Natural killer cell (primary cell): ENCODE results near the gene TMEM255A. TPM values are rescaled to one million over a fixed set of nuclear protein-coding genes. Genes with fewer than 3 reads are reported as not detected.

Source experiments
- ATAC-seq, 3 donors: fragments of 150-1000 bp in 2 of 3; fragments of 200-7000 bp in 1 of 3; cut with Tn5 transposase; 1 replicate in 1 of 3; 2 replicates in 2 of 3; pipeline ENCODE4 v1.10.0; 2021; ENCODE audit warnings: mild to moderate bottlenecking in 2 of 3, moderate library complexity in 2 of 3
- DNase-seq, 2 donors: peaks; one replicate each; pipeline versions ENCODE4 v3.0.0 to v3.0.0-alpha.2; 2013 to 2021; ENCODE audit warnings: mixed read lengths in 1 of 2
- H3K27ac ChIP-seq: one replicate; pipeline ENCODE4 v1.5.1; 2013; ENCODE audit warnings: mild to moderate bottlenecking, low read length
- H3K27me3 ChIP-seq: one replicate; pipeline ENCODE4 v1.6.1; 2013; ENCODE audit warnings: low read length; ENCODE audit not compliant: control insufficient read depth, insufficient read depth
- H3K36me3 ChIP-seq: one replicate; pipeline ENCODE4 v1.6.1; 2013; ENCODE audit warnings: low read length; ENCODE audit not compliant: control insufficient read depth, insufficient read depth
- H3K4me1 ChIP-seq: one replicate; pipeline ENCODE4 v1.6.1; 2013; ENCODE audit warnings: low read length; ENCODE audit not compliant: control insufficient read depth, insufficient read depth
- H3K4me3 ChIP-seq: one replicate; pipeline ENCODE4 v1.5.1; 2013; ENCODE audit warnings: low read length
- H3K9me3 ChIP-seq: one replicate; pipeline ENCODE4 v1.6.1; 2013; ENCODE audit warnings: low read length; ENCODE audit not compliant: control insufficient read depth, insufficient read depth
- H3K27ac Mint-ChIP-seq, 2 donors: one replicate each; pipeline ENCODE4 v1.8.0; 2022; ENCODE audit warnings: mild to moderate bottlenecking in 2 of 2, mixed read lengths in 2 of 2, moderate library complexity in 1 of 2
- H3K27me3 Mint-ChIP-seq, 2 donors: one replicate each; pipeline ENCODE4 v1.8.0; 2022; ENCODE audit warnings: low read depth in 2 of 2, mixed read lengths in 2 of 2
- H3K36me3 Mint-ChIP-seq: one replicate; pipeline ENCODE4 v1.8.0; 2022; ENCODE audit warnings: mixed read lengths
- H3K4me1 Mint-ChIP-seq, 2 donors: one replicate each; pipeline ENCODE4 v1.8.0; 2022; ENCODE audit warnings: mixed read lengths in 2 of 2
- H3K4me3 Mint-ChIP-seq: one replicate; pipeline ENCODE4 v1.8.0; 2022; ENCODE audit warnings: mild to moderate bottlenecking, moderate library complexity, mixed read lengths
- H3K9me3 Mint-ChIP-seq, 2 donors: one replicate each; pipeline ENCODE4 v1.8.0; 2022; ENCODE audit warnings: mixed read lengths in 2 of 2
- CTCF ChIP-seq: fragments of 200-600 bp; IDR thresholded peaks from one replicate; pipeline ENCODE4 v1.8.0; 2022; ENCODE audit warnings: antibody characterized with exemption
- whole genome bisulfite sequencing: methylation state at CpG from one replicate; pipeline ENCODE4 v1.1.7; 2013; ENCODE audit warnings: missing lambda C conversion rate; ENCODE audit not compliant: insufficient coverage; 5-methylcytosine and 5-hydroxymethylcytosine counted together
- intact Hi-C: fragments of 100-400 bp; cut with micrococcal nuclease; formaldehyde crosslinking; loops from one replicate; pipeline ENCODE4 v1.14.2; 2022
- total RNA-seq, 4 donors: library from RNA; stranded (reverse); fragments of 120-200 nt in 1 of 4; gene quantifications; one replicate each; pipeline versions ENCODE4 v1.2.3 to v1.2.4, GENCODE V29; 2013 to 2022

TMEM255A gene
- total RNA-seq, 3 donors from 2014 or later (not counting 1 experiment from before 2014, with no cell fraction given): 0.66 to 1.5 (median 1.4) TPM

GRCh38 chrX:120264341-120264740 is 46.9 kb downstream of the TMEM255A start:
- Histone ChIP-seq H3K9me3 (no peaks in the 10 kb centered on the region), H3K36me3 (no peaks in the 10 kb centered on the region), H3K4me3 (no peak overlapping the region), H3K27me3 (no peaks in the 10 kb centered on the region), H3K4me1 (no peaks in the 10 kb centered on the region), H3K27ac (no peak overlapping the region)
- no peak for TF ChIP-seq CTCF
- intact Hi-C loops: no loop called here
- no peak for DNase-seq
- H3K9me3 Mint-ChIP-seq: no peaks in the 10 kb centered on the region
- no peak overlapping the region for H3K4me3 Mint-ChIP-seq
- no peak overlapping the region for H3K27ac Mint-ChIP-seq
- no peaks in the 10 kb centered on the region for H3K4me1 Mint-ChIP-seq
- no peak for ATAC-seq
- no peaks in the 10 kb centered on the region for H3K36me3 Mint-ChIP-seq
- no peaks in the 10 kb centered on the region for H3K27me3 Mint-ChIP-seq

- no peaks in the 10 kb centered on the region for H3K27me3 ChIP-seq
- H3K4me1 ChIP-seq: no peaks in the 10 kb centered on the region
- no peak for DNase-seq
- no peaks in the 10 kb centered on the region for H3K36me3 Mint-ChIP-seq
- no peaks in the 10 kb centered on the region for H3K9me3 Mint-ChIP-seq
- H3K27ac Mint-ChIP-seq: no peak overlapping the region
- intact Hi-C loops: no loop called here
- no peak overlapping the region for H3K4me3 ChIP-seq
- no peaks in the 10 kb centered on the region for H3K36me3 ChIP-seq
- H3K4me1 Mint-ChIP-seq: no peaks in the 10 kb centered on the region
- no peak overlapping the region for H3K27ac ChIP-seq
- no peak for ATAC-seq
- no peak for TF ChIP-seq CTCF
- no peaks in the 10 kb centered on the region for H3K9me3 ChIP-seq
- WGBS: 81% methylated on average over 8 of the region's 8 CpGs
- H3K27me3 Mint-ChIP-seq: no peaks in the 10 kb centered on the region
- no peak overlapping the region for H3K4me3 Mint-ChIP-seq
These were observed 48.2 kb downstream of the TMEM255A start for GRCh38 chrX:120262859-120263708.

- no peaks in the 10 kb centered on the region for H3K9me3 Mint-ChIP-seq
- no peaks in the 10 kb centered on the region for H3K27me3 Mint-ChIP-seq
- no peaks in the 10 kb centered on the region for H3K27me3 ChIP-seq
- DNase-seq (no peak), ATAC-seq (no peak)
- no peak overlapping the region for H3K27ac Mint-ChIP-seq
- peaks cover 3% of the 10 kb centered on the region for H3K36me3 ChIP-seq
- no peaks in the 10 kb centered on the region for H3K9me3 ChIP-seq
- H3K4me1 ChIP-seq: no peaks in the 10 kb centered on the region
- H3K4me3 ChIP-seq: no peak overlapping the region
- intact Hi-C loops: no loop called here
- no peak for TF ChIP-seq CTCF
- WGBS: 71% methylated on average over 2 of the region's 3 CpGs
- no peak overlapping the region for H3K27ac ChIP-seq
- H3K4me3 Mint-ChIP-seq: no peak overlapping the region
- no peaks in the 10 kb centered on the region for H3K36me3 Mint-ChIP-seq
- H3K4me1 Mint-ChIP-seq: peaks cover 0 to 9% of the 10 kb centered on the region in 2 donors
These were observed 50.9 kb downstream of the TMEM255A start for GRCh38 chrX:120260369-120260768.

- no peaks in the 10 kb centered on the region for H3K27me3 Mint-ChIP-seq
- peak overlapping the region; percentile 58 for H3K4me3 Mint-ChIP-seq
- H3K36me3 Mint-ChIP-seq: no peaks in the 10 kb centered on the region
- no peak for DNase-seq
- H3K36me3 ChIP-seq: peaks cover 17% of the 10 kb centered on the region
- H3K27ac Mint-ChIP-seq: peak overlapping the region in 1 of 2 donors; percentile 20
- H3K9me3 ChIP-seq: no peaks in the 10 kb centered on the region
- no peaks in the 10 kb centered on the region for H3K27me3 ChIP-seq
- H3K4me3 ChIP-seq: no peak overlapping the region
- H3K4me1 Mint-ChIP-seq: peaks cover 16 to 29% of the 10 kb centered on the region in 2 donors
- no peak for TF ChIP-seq CTCF
- ATAC-seq: no peak
- no peak overlapping the region for H3K27ac ChIP-seq
- intact Hi-C loops: no loop called here
- 89% methylated on average over 5 of the region's 6 CpGs for WGBS
- H3K4me1 ChIP-seq: no peaks in the 10 kb centered on the region
- H3K9me3 Mint-ChIP-seq: no peaks in the 10 kb centered on the region
These were observed 57.5 kb downstream of the TMEM255A start for GRCh38 chrX:120253784-120254183.
